IMR-90 (cell line): ENCODE measurements around the gene DPEP3. TPM values are rescaled to one million over a fixed set of nuclear protein-coding genes. Genes with fewer than 3 reads are reported as not detected.

Experiments
- ATAC-seq: fragments of 200-7000 bp; cut with Tn5 transposase; 2 replicates; pipeline ENCODE4 v1.9.1; 2020; ENCODE audit warnings: low read depth, mild to moderate bottlenecking, moderate library complexity
- BruUV-seq: library from RNA; stranded (reverse); fragments of 400-500 nt; replicated peaks from 2 replicates; lab custom pipeline; 2021; lab: Mats Ljungman, UMichigan
- CTCF ChIA-PET: fragments of 300-600 bp; formaldehyde crosslinking; extraction: SDS; loops from one replicate; lab custom pipeline; 2021; ENCODE audit warnings: antibody characterized with exemption; lab: Yijun Ruan, JAX
- POLR2A ChIA-PET: fragments of 300-600 bp; sonication (Branson Sonifier 250); formaldehyde crosslinking; loops from one replicate; lab custom pipeline; 2022; ENCODE audit warnings: antibody characterized with exemption; ENCODE audit not compliant: unreplicated experiment; lab: Charles Lee
- DNase-seq: peaks from one replicate; pipeline ENCODE4 v3.0.0; 2013
- H2AFZ ChIP-seq: replicated peaks from 2 replicates; pipeline ENCODE3; 2013; ENCODE audit warnings: low read length, mild to moderate bottlenecking; ENCODE audit not compliant: poor library complexity
- H2AK5ac ChIP-seq: 2 replicates; pipeline ENCODE4 v1.6.1; 2013; ENCODE audit warnings: low read depth, low read length, inconsistent platforms
- H2AK9ac ChIP-seq: replicated peaks from 2 replicates; pipeline ENCODE3; 2013; ENCODE audit warnings: mild to moderate bottlenecking, low read depth, low read length, moderate library complexity; ENCODE audit not compliant: poor library complexity
- H2BK120ac ChIP-seq: 2 replicates; pipeline ENCODE4 v1.6.1; 2013; ENCODE audit warnings: low read depth, low read length, inconsistent platforms
- H2BK15ac ChIP-seq: 3 replicates; pipeline ENCODE4 v1.6.1; 2013; ENCODE audit warnings: low read depth, low read length, inconsistent platforms
- H2BK20ac ChIP-seq: 2 replicates; pipeline ENCODE4 v1.6.1; 2013; ENCODE audit warnings: low read depth, mild to moderate bottlenecking, inconsistent platforms, low read length, moderate library complexity
- H2BK5ac ChIP-seq: 2 replicates; pipeline ENCODE4 v1.6.1; 2013; ENCODE audit warnings: mild to moderate bottlenecking, low read depth, low read length, inconsistent platforms; ENCODE audit not compliant: poor library complexity, severe bottlenecking
- H3K14ac ChIP-seq: replicated peaks from 2 replicates; pipeline ENCODE4 v1.6.1; 2013; ENCODE audit warnings: low read depth, low read length, inconsistent platforms
- H3K18ac ChIP-seq: 2 replicates; pipeline ENCODE4 v1.6.1; 2013; ENCODE audit warnings: low read depth, low read length, control low read depth
- H3K23ac ChIP-seq: 2 replicates; pipeline ENCODE4 v1.6.1; 2013; ENCODE audit warnings: low read depth, low read length, inconsistent platforms
- H3K27ac ChIP-seq: 2 replicates; pipeline ENCODE4 v1.5.1; 2013; ENCODE audit warnings: mild to moderate bottlenecking, control low read depth, low read length; ENCODE audit not compliant: insufficient read depth
- H3K27me3 ChIP-seq: 2 replicates; pipeline ENCODE4 v1.6.1; 2013; ENCODE audit warnings: low read length; ENCODE audit not compliant: control insufficient read depth, insufficient read depth
- H3K36me3 ChIP-seq: 2 replicates; pipeline ENCODE4 v1.6.1; 2013; ENCODE audit warnings: low read length, mixed read lengths; ENCODE audit not compliant: control insufficient read depth, insufficient read depth
- H3K4ac ChIP-seq: 2 replicates; pipeline ENCODE4 v1.6.1; 2013; ENCODE audit warnings: low read depth, low read length, inconsistent platforms
- H3K4me1 ChIP-seq: 2 replicates; pipeline ENCODE4 v1.6.1; 2013; ENCODE audit warnings: low read length, mixed read lengths; ENCODE audit not compliant: control insufficient read depth, insufficient read depth
- H3K4me2 ChIP-seq: 2 replicates; pipeline ENCODE4 v1.6.1; 2013; ENCODE audit warnings: low read depth, mild to moderate bottlenecking, control low read depth, low read length, moderate library complexity
- H3K4me3 ChIP-seq: 2 replicates; pipeline ENCODE4 v1.5.1; 2013; ENCODE audit warnings: low read depth, mild to moderate bottlenecking, control low read depth, low read length, moderate library complexity; ENCODE audit not compliant: insufficient read depth
- H3K56ac ChIP-seq: 2 replicates; pipeline ENCODE4 v1.6.1; 2013; ENCODE audit warnings: low read length, inconsistent platforms; ENCODE audit not compliant: insufficient read depth; ENCODE audit errors: extremely low read depth
- H3K79me1 ChIP-seq, 2 experiments: 2 replicates each; pipeline ENCODE4 v1.6.1; 2013; ENCODE audit warnings: low read length in 2 of 2, inconsistent platforms in 1 of 2, low read depth in 1 of 2
- H3K9ac ChIP-seq: 2 replicates; pipeline ENCODE4 v1.6.1; 2013; ENCODE audit warnings: low read depth, low read length, control low read depth
- H3K9me1 ChIP-seq: 2 replicates; pipeline ENCODE4 v1.6.1; 2013; ENCODE audit warnings: low read length, inconsistent platforms; ENCODE audit not compliant: insufficient read depth
- H3K9me3 ChIP-seq: 2 replicates; pipeline ENCODE4 v1.6.1; 2013; ENCODE audit warnings: low read length; ENCODE audit not compliant: control insufficient read depth, insufficient read depth
- H4K20me1 ChIP-seq: 2 replicates; pipeline ENCODE4 v1.6.1; 2013; ENCODE audit warnings: low read length, inconsistent platforms; ENCODE audit not compliant: insufficient read depth
- H4K5ac ChIP-seq: 2 replicates; pipeline ENCODE4 v1.6.1; 2013; ENCODE audit warnings: mild to moderate bottlenecking, low read depth, low read length, control low read depth
- H4K8ac ChIP-seq, 2 experiments: 2 replicates each; pipeline ENCODE4 v1.6.1; 2013; ENCODE audit warnings: low read depth in 2 of 2, low read length in 2 of 2, control low read depth in 1 of 2, inconsistent platforms in 1 of 2
- H4K91ac ChIP-seq: 2 replicates; pipeline ENCODE4 v1.6.1; 2013; ENCODE audit warnings: low read depth, low read length, inconsistent platforms; ENCODE audit not compliant: insufficient read depth
- MXI1 ChIP-seq: IDR thresholded peaks from 2 replicates; pipeline ENCODE4 v1.6.1; 2012; ENCODE audit warnings: low read depth, mild to moderate bottlenecking, low read length, moderate library complexity, borderline replicate concordance
- WGBS, 2 experiments: methylation state at CpG; one replicate each; pipeline versions ENCODE4 v1.1.5 to v1.1.7; 2013; ENCODE audit warnings: missing lambda C conversion rate in 2 of 2; ENCODE audit not compliant: insufficient read length in 1 of 2; ENCODE audit errors: extremely low coverage in 2 of 2; 5-methylcytosine and 5-hydroxymethylcytosine counted together
- dilution Hi-C: fragments of 300-500 bp; cut with HindIII; formaldehyde crosslinking; loops from one replicate; pipeline ENCODE4 v1.14.3; 2018; ENCODE audit warnings: low sequenced_read_pairs; ENCODE audit not compliant: unreplicated experiment
- in situ Hi-C: fragments of 300-500 bp; cut with MboI; formaldehyde crosslinking; loops from 3 replicates; pipeline ENCODE4 v1.14.3; 2019; ENCODE audit warnings: low sequenced_read_pairs, inconsistent platforms, mixed read lengths
- intact Hi-C: fragments of 100-400 bp; cut with micrococcal nuclease; formaldehyde crosslinking; loops from 2 replicates; pipeline ENCODE4 v1.10.0; 2022
- polyA plus RNA-seq, 3 experiments: library from polyadenylated mRNA; depleted of rRNA; stranded (reverse); fragments of >200 nt; gene quantifications; 2 replicates each; pipeline ENCODE4 v1.2.3, GENCODE V29; 2012; ENCODE audit warnings: low replicate concordance in 1 of 3
- total RNA-seq: library from RNA; depleted of rRNA; stranded (reverse); fragments of >200 nt; gene quantifications from 2 replicates; pipeline ENCODE4 v1.2.3, GENCODE V29; 2012
- TF ChIP-seq, protein P1 (sequence below): conservative IDR thresholded peaks from 2 replicates; pipeline ENCODE4 v1.5.1; 2012; ENCODE audit warnings: mild to moderate bottlenecking, low read depth, low read length, improper control_type of control experiment

Gene DPEP3
- total and polyA plus RNA-seq, 2 of the 4 experiments (the other 2 are of a cell fraction): not detected

DNA sequence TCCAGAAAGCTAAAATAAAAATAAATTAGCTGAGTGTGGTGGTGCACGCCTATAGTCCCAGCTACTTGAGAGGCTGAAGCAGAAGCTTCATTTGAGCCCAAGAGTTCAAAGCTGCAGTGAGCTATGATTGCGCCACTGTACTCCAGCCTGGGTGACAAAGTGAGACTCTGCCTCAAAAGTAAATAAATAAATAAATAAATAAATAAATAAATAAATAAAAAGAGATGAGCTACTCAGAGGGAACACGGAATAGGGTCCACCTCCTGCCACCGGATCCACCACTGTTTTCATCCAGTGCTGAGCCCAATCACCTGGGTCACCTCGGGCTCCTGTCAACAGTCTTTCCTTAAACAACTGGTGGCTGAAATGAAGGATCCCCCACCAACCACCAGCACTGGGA is 6.7 kb upstream of the DPEP3 start:
- Histone ChIP-seq H3K18ac (no peak overlapping the region), H3K23ac (no peak overlapping the region), H2AFZ (no peak overlapping the region), H3K27ac (no peak overlapping the region), H3K4me1 (peaks cover 1% of the 10 kb centered on the region; the same call in 1 of the 2 replicates), H3K9me3 (no peaks in the 10 kb centered on the region), H4K8ac (no peak overlapping the region), H3K36me3 (no peaks in the 10 kb centered on the region), H3K27me3 (peaks cover 5% of the 10 kb centered on the region; the same call in 1 of the 2 replicates), H2BK120ac (no peak overlapping the region), H3K79me1 (no peaks in the 10 kb centered on the region), H4K5ac (no peak overlapping the region), H3K9me1 (no peaks in the 10 kb centered on the region), H4K20me1 (no peaks in the 10 kb centered on the region), H2AK9ac (no peak overlapping the region), H3K9ac (no peak overlapping the region), H4K91ac (no peak overlapping the region), H2BK5ac (no peak overlapping the region), H2BK15ac (no peak overlapping the region), H3K14ac (no peak overlapping the region), H3K4ac (no peak overlapping the region), H2BK20ac (no peak overlapping the region), H2AK5ac (no peak overlapping the region), H3K4me3 (no peak overlapping the region), H3K4me2 (no peak overlapping the region), H3K56ac (no peak overlapping the region)
- ChIA-PET CTCF (interaction anchor here (0.6 kb wide), 1 partner anchor 258 kb away, joined by 4 read pairs; the partner anchor contains the start of gene PLA2G15), POLR2A (interaction anchor here (0.6 kb wide), 1 partner anchor 105 kb away, joined by 3 read pairs; no protein-coding TSS in a partner anchor)
- no peak for TF ChIP-seq MXI1
- TF ChIP-seq, protein P1, sequence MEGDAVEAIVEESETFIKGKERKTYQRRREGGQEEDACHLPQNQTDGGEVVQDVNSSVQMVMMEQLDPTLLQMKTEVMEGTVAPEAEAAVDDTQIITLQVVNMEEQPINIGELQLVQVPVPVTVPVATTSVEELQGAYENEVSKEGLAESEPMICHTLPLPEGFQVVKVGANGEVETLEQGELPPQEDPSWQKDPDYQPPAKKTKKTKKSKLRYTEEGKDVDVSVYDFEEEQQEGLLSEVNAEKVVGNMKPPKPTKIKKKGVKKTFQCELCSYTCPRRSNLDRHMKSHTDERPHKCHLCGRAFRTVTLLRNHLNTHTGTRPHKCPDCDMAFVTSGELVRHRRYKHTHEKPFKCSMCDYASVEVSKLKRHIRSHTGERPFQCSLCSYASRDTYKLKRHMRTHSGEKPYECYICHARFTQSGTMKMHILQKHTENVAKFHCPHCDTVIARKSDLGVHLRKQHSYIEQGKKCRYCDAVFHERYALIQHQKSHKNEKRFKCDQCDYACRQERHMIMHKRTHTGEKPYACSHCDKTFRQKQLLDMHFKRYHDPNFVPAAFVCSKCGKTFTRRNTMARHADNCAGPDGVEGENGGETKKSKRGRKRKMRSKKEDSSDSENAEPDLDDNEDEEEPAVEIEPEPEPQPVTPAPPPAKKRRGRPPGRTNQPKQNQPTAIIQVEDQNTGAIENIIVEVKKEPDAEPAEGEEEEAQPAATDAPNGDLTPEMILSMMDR: no peak
- ATAC-seq (no peak), DNase-seq (no peak)
- WGBS, 2 experiments: no CpG with 5 or more reads among the region's 5 CpGs
- in situ Hi-C loops: loop anchor here (10.0 kb wide), 1 partner anchor 238 kb away; no protein-coding TSS in a partner anchor
- dilution Hi-C loops: no loop called here
- intact Hi-C loops: no loop called here
- BruUV-seq: no TSS peak
